HG03460 (cell line): ENCODE measurements around the gene ATP6V0A1.
"Not testable (repeated sequence)": the region's sequence is repeated elsewhere in the genome, so short reads cannot be mapped to it uniquely, and the experiment has no call there.

ENCODE experiments used
- ATAC-seq: cut with Tn5 transposase; IDR thresholded peaks from one replicate; pipeline ENCODE4 v1.9.1; 2021; ENCODE audit not compliant: unreplicated experiment

The ATP6V0A1 gene

GRCh38 chr17:42475835-42476234 lies 17.2 kb downstream of the ATP6V0A1 start:
- ATAC-seq: no peak

GRCh38 chr17:42476411-42476810 lies 17.7 kb downstream of the ATP6V0A1 start:
- ATAC-seq: no peak

- no peak for ATAC-seq
Observed at GRCh38 chr17:42477173-42477572, 18.5 kb downstream of the ATP6V0A1 start.

DNA sequence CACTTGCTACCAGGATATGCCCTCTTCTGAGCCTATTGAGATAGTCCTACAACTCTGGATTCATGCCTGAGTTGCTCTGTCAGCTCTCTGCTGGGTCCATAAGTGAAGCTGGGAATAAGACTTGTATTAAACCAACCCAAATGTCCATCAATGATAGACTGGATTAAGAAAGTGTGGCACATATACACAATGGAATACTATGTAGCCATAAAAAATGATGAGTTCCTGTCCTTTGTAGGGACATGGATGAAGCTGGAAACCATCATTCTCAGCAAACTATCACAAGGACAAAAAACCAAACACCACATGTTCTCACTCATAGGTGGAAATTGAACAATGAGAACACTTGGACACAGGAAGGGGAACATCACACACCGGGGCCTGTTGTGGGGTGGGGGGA lies 19.1 kb downstream of the ATP6V0A1 start:
- not testable (repeated sequence) for ATAC-seq

DNA sequence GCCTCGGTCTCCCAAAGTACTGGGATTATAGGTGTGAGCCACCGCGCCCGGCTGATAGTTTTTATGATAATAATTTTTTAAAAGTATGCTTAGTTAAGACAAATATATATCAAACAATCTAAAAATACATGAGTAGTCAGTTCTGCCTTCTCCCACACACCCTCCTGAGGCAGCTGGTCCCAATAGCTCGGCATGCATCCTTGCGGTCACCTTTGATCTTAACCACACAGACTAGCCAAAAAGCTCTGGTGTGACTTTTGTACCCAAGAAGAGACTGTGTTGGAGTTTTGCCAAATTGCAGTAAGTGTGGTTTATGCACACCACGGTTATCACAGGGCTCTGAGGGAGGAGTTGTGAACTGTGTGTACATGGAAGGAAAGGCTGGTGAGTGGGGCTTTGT lies 25.6 kb downstream of the ATP6V0A1 start:
- ATAC-seq: no peak

DNA sequence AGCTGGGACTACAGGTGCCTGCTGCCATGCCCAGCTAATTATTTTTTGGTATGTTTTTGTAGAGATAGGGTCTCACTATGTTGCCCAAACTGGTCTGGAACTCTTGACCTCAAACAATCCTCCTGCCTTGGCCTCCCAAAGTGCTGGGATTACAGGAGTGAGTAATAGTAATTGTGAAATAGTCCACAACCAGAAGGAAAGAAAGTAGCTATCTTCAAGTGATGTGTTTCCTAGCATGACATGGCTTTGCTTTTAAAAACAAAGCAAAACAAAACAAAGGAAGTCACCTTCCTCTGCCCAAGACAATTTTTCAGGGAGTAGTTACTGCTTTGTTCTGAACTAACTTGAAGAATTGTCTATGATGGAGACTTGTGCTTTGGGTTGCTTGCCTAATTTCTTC lies 27.0 kb downstream of the ATP6V0A1 start:
- ATAC-seq: no peak

DNA sequence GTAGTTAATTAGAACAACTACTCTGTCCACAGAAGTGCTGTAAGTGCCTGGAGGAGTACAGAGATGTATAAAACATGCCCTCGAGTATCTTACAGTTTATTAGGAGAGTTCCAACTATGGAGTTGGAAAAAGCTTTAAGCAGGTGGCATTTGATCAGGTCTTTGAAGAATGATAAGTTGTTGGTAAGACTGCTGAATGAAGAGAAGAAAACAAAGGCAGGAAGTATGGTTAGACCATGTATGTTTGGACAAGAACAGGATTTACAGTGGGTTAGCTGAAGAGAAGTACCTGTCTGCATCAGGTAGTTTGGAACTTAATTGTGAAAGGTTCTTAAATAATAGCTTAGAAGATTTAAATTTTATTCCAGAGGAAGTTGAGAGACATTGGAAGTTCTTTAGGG lies 29.4 kb downstream of the ATP6V0A1 start:
- no peak for ATAC-seq

GRCh38 chr17:42493319-42493718 lies 34.6 kb downstream of the ATP6V0A1 start:
- no peak for ATAC-seq

GRCh38 chr17:42494673-42495072 lies 36.0 kb downstream of the ATP6V0A1 start:
- ATAC-seq: no peak

GRCh38 chr17:42498828-42499227 lies 40.1 kb downstream of the ATP6V0A1 start:
- ATAC-seq: no peak

DNA sequence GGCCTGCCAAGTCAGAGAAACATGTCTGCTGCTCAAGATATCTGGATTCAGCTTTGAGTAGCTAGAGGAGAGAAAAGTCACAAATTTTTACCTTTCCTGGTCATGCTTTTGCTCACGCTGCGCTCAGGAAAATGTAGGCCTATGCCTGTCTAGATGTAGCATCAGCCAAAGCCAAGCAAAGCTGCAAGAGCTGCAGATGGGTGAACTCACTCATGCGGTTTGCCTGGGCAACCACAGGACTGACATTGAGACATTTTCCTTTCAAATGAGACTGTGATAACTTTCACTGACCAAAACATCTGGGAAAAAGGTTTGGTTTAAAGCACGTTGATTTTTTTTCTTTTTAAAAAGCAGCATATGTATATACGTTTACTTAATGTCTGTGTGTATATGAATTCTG lies 43.4 kb downstream of the ATP6V0A1 start:
- ATAC-seq: no peak

GRCh38 chr17:42502926-42503325 lies 44.2 kb downstream of the ATP6V0A1 start:
- no peak for ATAC-seq

- ATAC-seq: no peak
Observed at GRCh38 chr17:42507671-42508070, 49.0 kb downstream of the ATP6V0A1 start.

GRCh38 chr17:42508426-42509165 lies 49.9 kb downstream of the ATP6V0A1 start:
- ATAC-seq: no peak

- no peak for ATAC-seq
Observed at GRCh38 chr17:42509409-42509808, 50.7 kb downstream of the ATP6V0A1 start.

- no peak for ATAC-seq
Observed at GRCh38 chr17:42509841-42510240, 51.2 kb downstream of the ATP6V0A1 start.

GRCh38 chr17:42512246-42512645 lies 53.6 kb downstream of the ATP6V0A1 start:
- no peak for ATAC-seq

DNA sequence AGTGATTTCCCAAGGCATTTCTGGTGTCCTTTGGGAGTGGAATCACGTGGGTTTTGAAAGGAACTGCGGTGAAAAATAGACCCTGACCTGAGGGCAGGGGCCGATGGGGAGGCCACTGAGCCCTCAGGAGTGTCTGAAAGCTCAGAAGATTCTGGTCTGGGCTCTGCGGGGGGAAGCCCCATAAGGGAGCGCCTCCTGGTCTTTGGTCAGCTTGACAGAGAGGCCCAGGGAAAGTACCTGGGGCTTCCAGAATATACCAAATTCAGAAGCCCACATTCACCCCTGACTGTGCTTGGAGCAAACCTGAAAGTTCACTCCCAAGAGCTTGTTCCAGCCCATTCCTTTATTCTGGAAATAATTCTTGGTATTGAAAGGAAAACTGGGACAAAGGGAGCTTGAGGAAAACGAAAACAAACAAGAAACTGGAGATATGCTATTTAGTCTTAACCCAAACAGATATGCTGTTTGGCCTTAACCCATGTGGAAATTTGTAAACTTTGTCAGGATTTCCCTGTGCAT lies 54.1 kb downstream of the ATP6V0A1 start:
- no peak for ATAC-seq

DNA sequence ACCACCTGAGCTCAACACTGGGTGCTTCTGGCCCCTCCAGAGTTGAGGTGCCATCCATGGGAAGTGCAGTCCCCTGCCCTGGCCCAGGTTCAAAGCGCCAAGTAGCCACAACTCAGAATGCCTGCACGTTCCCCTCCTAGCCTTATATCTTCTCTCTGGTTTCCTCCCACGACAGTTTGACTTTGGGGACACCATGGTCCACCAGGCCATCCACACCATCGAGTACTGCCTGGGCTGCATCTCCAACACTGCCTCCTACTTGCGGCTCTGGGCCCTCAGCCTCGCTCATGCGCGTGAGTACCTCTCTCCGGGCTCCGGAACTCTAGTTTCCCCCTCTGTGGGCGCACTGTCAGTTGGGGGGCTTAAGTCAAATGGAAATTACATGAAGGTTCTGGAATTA lies 55.0 kb downstream of the ATP6V0A1 start:
- ATAC-seq: no peak

DNA sequence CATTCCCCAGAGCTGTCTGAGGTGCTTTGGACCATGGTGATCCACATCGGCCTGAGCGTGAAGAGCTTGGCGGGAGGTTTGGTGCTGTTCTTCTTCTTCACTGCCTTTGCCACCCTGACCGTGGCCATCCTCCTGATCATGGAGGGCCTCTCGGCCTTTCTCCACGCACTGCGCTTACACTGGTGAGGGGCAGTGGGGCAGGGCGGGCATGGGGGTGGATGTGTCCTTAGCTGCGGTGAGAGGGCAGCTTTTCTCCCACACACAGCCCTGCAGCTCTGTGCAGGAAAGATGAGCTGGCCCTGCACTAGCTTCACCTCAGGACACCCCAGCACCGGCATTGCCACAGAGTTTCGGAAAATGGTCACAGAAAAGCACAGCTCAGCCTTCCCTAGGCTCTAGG lies 55.6 kb downstream of the ATP6V0A1 start:
- no peak for ATAC-seq

GRCh38 chr17:42514867-42515266 lies 56.2 kb downstream of the ATP6V0A1 start:
- no peak for ATAC-seq

DNA sequence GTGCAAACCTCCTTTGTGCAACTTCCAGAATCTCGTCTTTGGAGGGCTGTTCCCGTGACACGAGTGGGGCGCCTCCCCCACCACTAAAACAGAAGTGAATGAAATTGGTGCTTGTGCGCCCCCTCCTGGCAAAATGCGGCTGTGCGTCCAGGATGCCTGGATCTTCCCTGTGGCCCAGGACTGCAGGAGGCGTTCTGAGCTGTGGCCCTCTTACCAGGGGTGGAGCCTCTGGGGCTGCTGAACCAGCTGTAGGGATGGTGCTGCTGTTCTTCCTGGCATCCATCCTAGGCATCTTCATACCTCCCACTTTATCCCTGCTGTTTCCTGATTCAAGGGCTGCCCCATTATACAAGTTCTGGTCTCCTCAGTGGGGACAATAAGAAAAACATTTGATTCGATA lies 58.8 kb downstream of the ATP6V0A1 start:
- no peak for ATAC-seq
